H1 (cell line): Measurements from ENCODE around the gene LRRC74A. TPM values are rescaled to one million over a fixed set of nuclear protein-coding genes. Genes with fewer than 3 reads are reported as not detected.

Source experiments
- CTCF ChIA-PET: fragments of 300-600 bp; sonication (Branson Sonifier 250); formaldehyde crosslinking; loops from one replicate; lab custom pipeline; 2021; ENCODE audit not compliant: partially characterized antibody; lab: Charles Lee
- POLR2A ChIA-PET: fragments of 300-600 bp; sonication (Branson Sonifier 250); formaldehyde crosslinking; loops from one replicate; lab custom pipeline; 2021; ENCODE audit warnings: inconsistent platforms; ENCODE audit not compliant: partially characterized antibody; lab: Charles Lee
- DNase-seq, 2 experiments: peaks; one replicate each; pipeline versions ENCODE4 v3.0.0 to v3.0.0-alpha.2; 2010 to 2022; ENCODE audit warnings: low spot score in 2 of 2, low read depth in 1 of 2, mixed read lengths in 1 of 2
- FAIRE-seq: peaks from 2 replicates; lab custom pipeline; 2011; peaks lifted over from hg19 to GRCh38; lab: Jason Lieb, UNC
- H2AFZ ChIP-seq: 2 replicates; pipeline ENCODE4 v1.8.1; 2012; ENCODE audit warnings: low read length, inconsistent platforms
- H2AK5ac ChIP-seq: 2 replicates; pipeline ENCODE4 v1.6.1; 2013; ENCODE audit warnings: low read depth, low read length
- H2BK120ac ChIP-seq: replicated peaks from 2 replicates; pipeline ENCODE3; 2013; ENCODE audit warnings: low read depth, low read length, inconsistent platforms
- H2BK12ac ChIP-seq: 2 replicates; pipeline ENCODE4 v1.6.1; 2013; ENCODE audit warnings: low read depth, low read length
- H2BK15ac ChIP-seq: 2 replicates; pipeline ENCODE4 v1.6.1; 2013; ENCODE audit warnings: low read length
- H2BK20ac ChIP-seq: 2 replicates; pipeline ENCODE4 v1.6.1; 2013; ENCODE audit warnings: low read length
- H2BK5ac ChIP-seq: 2 replicates; pipeline ENCODE4 v1.6.1; 2013; ENCODE audit warnings: low read depth, low read length
- H3K14ac ChIP-seq: 2 replicates; pipeline ENCODE4 v1.6.1; 2013; ENCODE audit warnings: inconsistent platforms; ENCODE audit not compliant: insufficient read length
- H3K18ac ChIP-seq: 2 replicates; pipeline ENCODE4 v1.6.1; 2013; ENCODE audit warnings: low read length; ENCODE audit errors: extremely low read depth
- H3K23ac ChIP-seq: 2 replicates; pipeline ENCODE4 v1.6.1; 2013; ENCODE audit warnings: inconsistent platforms; ENCODE audit not compliant: insufficient read length
- H3K23me2 ChIP-seq: 2 replicates; pipeline ENCODE4 v1.6.1; 2013; ENCODE audit warnings: low read depth, low read length
- H3K27ac ChIP-seq: 2 replicates; pipeline ENCODE4 v1.6.1; 2011; ENCODE audit warnings: low read depth, low read length, inconsistent platforms
- H3K27me3 ChIP-seq, 4 experiments: replicated peaks in 1 of 4; 1 replicate in 1 of 4; 2 replicates in 3 of 4; pipeline versions ENCODE4 v1.6.1 to v1.8.1; 2011 to 2013; ENCODE audit warnings: low read length in 3 of 4, mild to moderate bottlenecking in 3 of 4, inconsistent platforms in 2 of 4, mixed read lengths in 2 of 4, moderate library complexity in 1 of 4; ENCODE audit not compliant: control insufficient read depth in 3 of 4, insufficient read depth in 3 of 4; ENCODE audit errors: extremely low read depth in 1 of 4
- H3K36me3 ChIP-seq, 4 experiments: 2 replicates each; pipeline versions ENCODE4 v1.6.1 to v1.8.1; 2011 to 2013; ENCODE audit warnings: mild to moderate bottlenecking in 4 of 4, low read length in 3 of 4, moderate library complexity in 2 of 4, control low read depth in 1 of 4, inconsistent platforms in 1 of 4; ENCODE audit not compliant: insufficient read depth in 4 of 4, control insufficient read depth in 2 of 4
- H3K4ac ChIP-seq: replicated peaks from 2 replicates; pipeline ENCODE3; 2013; ENCODE audit warnings: low read length, low read depth, mixed read lengths, inconsistent platforms; ENCODE audit not compliant: insufficient read length
- H3K4me1 ChIP-seq, 4 experiments: replicated peaks in 1 of 4; 1 replicate in 1 of 4; 2 replicates in 3 of 4; pipeline versions ENCODE4 v1.6.1 to v1.8.1; 2011 to 2013; ENCODE audit warnings: low read length in 3 of 4, inconsistent platforms in 2 of 4, mixed read lengths in 1 of 4; ENCODE audit not compliant: insufficient read depth in 4 of 4, control insufficient read depth in 3 of 4
- H3K4me2 ChIP-seq, 2 experiments: 2 replicates each; pipeline versions ENCODE4 v1.6.1 to v1.8.1; 2011 to 2013; ENCODE audit warnings: low read depth in 2 of 2, low read length in 2 of 2, control low read depth in 1 of 2, inconsistent platforms in 1 of 2, mild to moderate bottlenecking in 1 of 2; ENCODE audit not compliant: insufficient read depth in 1 of 2
- H3K4me3 ChIP-seq, 4 experiments: fragments of 200-600, 300-600 bp in 1 of 4; sonication (generic), shearing (Covaris generic), sonication (Bioruptor Twin) in 1 of 4; 2 replicates each; pipeline versions ENCODE4 v1.5.1 to v1.8.1; 2011 to 2016; ENCODE audit warnings: low read length in 4 of 4, low read depth in 3 of 4, control low read depth in 2 of 4, inconsistent platforms in 2 of 4, mild to moderate bottlenecking in 2 of 4, mixed read lengths in 1 of 4, moderate library complexity in 1 of 4; ENCODE audit not compliant: insufficient read depth in 2 of 4; ENCODE audit errors: extremely low read depth in 1 of 4
- H3K56ac ChIP-seq: replicated peaks from 2 replicates; pipeline ENCODE3; 2013; ENCODE audit warnings: low read depth, mild to moderate bottlenecking, mixed read lengths, low read length, inconsistent platforms; ENCODE audit not compliant: insufficient read length
- H3K79me1 ChIP-seq: 2 replicates; pipeline ENCODE4 v1.6.1; 2013; ENCODE audit warnings: low read depth, low read length, control low read depth
- H3K79me2 ChIP-seq, 2 experiments: 2 replicates each; pipeline versions ENCODE4 v1.6.1 to v1.8.1; 2012 to 2013; ENCODE audit warnings: low read length in 2 of 2, mild to moderate bottlenecking in 2 of 2, inconsistent platforms in 1 of 2; ENCODE audit not compliant: insufficient read depth in 2 of 2, control insufficient read depth in 1 of 2
- H3K9ac ChIP-seq, 4 experiments: replicated peaks in 1 of 4; 1 replicate in 1 of 4; 2 replicates in 3 of 4; pipeline versions ENCODE4 v1.6.1 to v1.8.1; 2011 to 2013; ENCODE audit warnings: low read depth in 3 of 4, low read length in 3 of 4, control low read depth in 2 of 4, mild to moderate bottlenecking in 2 of 4, moderate library complexity in 2 of 4, inconsistent platforms in 1 of 4; ENCODE audit errors: extremely low read depth in 1 of 4
- H3K9me3 ChIP-seq, 2 experiments: 2 replicates each; pipeline versions ENCODE4 v1.6.1 to v1.8.1; 2012 to 2013; ENCODE audit warnings: mild to moderate bottlenecking in 2 of 2, moderate library complexity in 2 of 2, control low read depth in 1 of 2, inconsistent platforms in 1 of 2, low read depth in 1 of 2, low read length in 1 of 2, mixed read lengths in 1 of 2; ENCODE audit not compliant: insufficient read depth in 2 of 2
- H4K20me1 ChIP-seq, 2 experiments: replicated peaks in 1 of 2; 2 replicates each; pipeline versions ENCODE3 to v1.8.1; 2011 to 2013; ENCODE audit warnings: inconsistent platforms in 2 of 2, low read length in 2 of 2, mild to moderate bottlenecking in 1 of 2; ENCODE audit not compliant: insufficient read depth in 2 of 2, control insufficient read depth in 1 of 2
- H4K5ac ChIP-seq: 2 replicates; pipeline ENCODE4 v1.6.1; 2013; ENCODE audit warnings: low read length, low read depth, mixed read lengths, inconsistent platforms; ENCODE audit not compliant: insufficient read length
- H4K8ac ChIP-seq: 2 replicates; pipeline ENCODE4 v1.8.0; 2013; ENCODE audit warnings: mild to moderate bottlenecking, moderate library complexity, low read length, inconsistent platforms; ENCODE audit not compliant: insufficient read depth; ENCODE audit errors: extremely low read depth
- H4K91ac ChIP-seq: replicated peaks from 2 replicates; pipeline ENCODE3; 2013; ENCODE audit warnings: low read length, mixed read lengths, inconsistent platforms; ENCODE audit not compliant: insufficient read length
- ASH2L ChIP-seq: fragments of 200-600, 300-600 bp; sonication (generic); IDR thresholded peaks from one replicate; pipeline ENCODE4 v1.7.1; 2017; ENCODE audit warnings: low read length
- CBX8 ChIP-seq: fragments of 300-800, 300-1000 bp; sonication (generic); IDR thresholded peaks from 2 replicates; pipeline ENCODE4 v1.7.1; 2016; ENCODE audit warnings: low read depth, low read length, borderline replicate concordance
- EZH2 ChIP-seq: fragments of 200-600 bp; sonication (generic); IDR thresholded peaks from 2 replicates; pipeline ENCODE4 v1.7.1; 2012; ENCODE audit warnings: low read depth, mild to moderate bottlenecking, moderate library complexity, low read length, inconsistent platforms; ENCODE audit not compliant: severe bottlenecking
- KDM4A ChIP-seq: IDR thresholded peaks from one replicate; pipeline ENCODE4 v1.7.1; 2012; ENCODE audit warnings: low read depth, mild to moderate bottlenecking, moderate library complexity, low read length, inconsistent platforms; ENCODE audit not compliant: severe bottlenecking
- MAFK ChIP-seq: IDR thresholded peaks from 2 replicates; pipeline ENCODE4 v1.6.1; 2012; ENCODE audit warnings: low read depth, mild to moderate bottlenecking, improper control_type of control experiment, low read length
- RFX5 ChIP-seq: IDR thresholded peaks from 2 replicates; pipeline ENCODE4 v1.6.1; 2011; ENCODE audit warnings: low read depth, low read length, improper control_type of control experiment, borderline replicate concordance
- TAF1 ChIP-seq: IDR thresholded peaks from 2 replicates; pipeline ENCODE4 v1.6.1; 2011; ENCODE audit warnings: mild to moderate bottlenecking, low read depth, low read length
- YY1 ChIP-seq: IDR thresholded peaks from 2 replicates; pipeline ENCODE4 v1.6.1; 2011; ENCODE audit warnings: low read depth, mild to moderate bottlenecking, low read length
- WGBS, 2 experiments: shearing (Covaris generic) in 1 of 2; methylation state at CpG; one replicate each; pipeline versions ENCODE4 v1.1.6 to v1.1.7; 2013 to 2015; ENCODE audit warnings: low lambda C conversion rate in 2 of 2, mixed read lengths in 2 of 2, inconsistent platforms in 1 of 2, low coverage in 1 of 2, missing lambda C conversion rate in 1 of 2; ENCODE audit not compliant: insufficient replicate concordance in 2 of 2, insufficient coverage in 1 of 2, insufficient read length in 1 of 2; ENCODE audit errors: extremely low coverage in 1 of 2, missing lambda C conversion rate in 1 of 2; 5-methylcytosine and 5-hydroxymethylcytosine counted together
- polyA plus RNA-seq, 7 experiments: library from polyadenylated mRNA; depleted of rRNA in 3 of 7; stranded (reverse) in 5 of 7; unstranded in 2 of 7; fragments of >200 nt in 5 of 7; fragments of 200-250 nt in 2 of 7; gene quantifications; 1 replicate in 5 of 7; 2 replicates in 1 of 7; 4 replicates in 1 of 7; pipeline versions ENCODE4 v1.2.1 to v1.2.3, GENCODE V29; 2011 to 2013; ENCODE audit warnings: missing spikeins in 2 of 7, mixed read lengths in 2 of 7
- total RNA-seq: library from RNA; stranded (reverse); fragmentation: NEBNext Ultra II Directional; extraction: Animal tissue kit (Norgen Biotek cat#: 25700); gene quantifications from 2 replicates; pipeline ENCODE4 v1.2.1, GENCODE V29; 2021
- TF ChIP-seq, protein P1 (sequence below): IDR thresholded peaks from 2 replicates; pipeline ENCODE4 v1.6.1; 2012; ENCODE audit warnings: inconsistent platforms

Gene LRRC74A
- total and polyA plus RNA-seq, 2 of the 8 experiments (the other 6 are each of a cell fraction or from before 2014, with no cell fraction given), result not detected

DNA sequence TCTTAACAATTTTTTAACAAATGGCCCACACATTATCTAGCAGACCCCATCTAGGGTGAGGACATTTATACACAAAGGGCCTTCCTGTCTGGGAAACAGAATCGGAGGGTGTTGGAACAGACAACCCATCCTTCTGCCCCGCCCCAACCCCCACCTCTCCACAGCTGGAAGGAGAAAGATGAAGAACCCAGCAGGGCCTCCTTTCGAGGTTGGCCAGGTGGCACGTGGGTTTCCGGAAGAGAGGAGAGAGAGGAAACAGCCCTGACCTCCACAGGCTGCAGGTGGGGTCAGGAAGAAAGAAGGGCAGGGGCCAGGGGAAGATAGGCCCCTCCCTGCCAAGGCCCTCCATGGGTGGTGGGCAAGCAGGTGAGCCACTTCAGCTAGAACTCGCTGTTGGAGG is 57.2 kb downstream of the LRRC74A start:
- H3K79me1 ChIP-seq, result no peaks in the 10 kb centered on the region
- no peak overlapping the region for H4K8ac ChIP-seq
- peaks cover 0 to 6% (median 3%) of the 10 kb centered on the region in 4 experiments; a peak in 4 of 7 replicates for H3K4me1 ChIP-seq
- H3K4me2 ChIP-seq, result no peak overlapping the region
- POLR2A ChIA-PET, result no interaction called here
- H4K5ac ChIP-seq, result no peak overlapping the region
- H3K9me3 ChIP-seq, result no peaks in the 10 kb centered on the region
- no peak overlapping the region; the same call in 1 of the 2 replicates for H3K18ac ChIP-seq
- no peaks in the 10 kb centered on the region for H4K20me1 ChIP-seq
- no peak overlapping the region for H2BK120ac ChIP-seq
- 0 out of 2 replicates have a peak overlapping the region, but pooled peaks have one; percentile 29 for H2BK15ac ChIP-seq
- TF ChIP-seq EZH2 (no peak), TAF1 (no peak), ASH2L (no peak), MAFK (no peak), KDM4A (no peak), RFX5 (no peak), YY1 (no peak), CBX8 (no peak)
- TF ChIP-seq, protein P1, sequence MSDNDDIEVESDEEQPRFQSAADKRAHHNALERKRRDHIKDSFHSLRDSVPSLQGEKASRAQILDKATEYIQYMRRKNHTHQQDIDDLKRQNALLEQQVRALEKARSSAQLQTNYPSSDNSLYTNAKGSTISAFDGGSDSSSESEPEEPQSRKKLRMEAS, result no peak
- no peak overlapping the region for H3K4me3 ChIP-seq
- FAIRE-seq (no peak), DNase-seq (no peak)
- no peak overlapping the region for H3K4ac ChIP-seq
- no peaks in the 10 kb centered on the region for H3K23me2 ChIP-seq
- no peaks in the 10 kb centered on the region for H3K36me3 ChIP-seq
- no peak overlapping the region for H3K9ac ChIP-seq
- no peak overlapping the region for H3K14ac ChIP-seq
- no peak overlapping the region; the same call in 1 of the 2 replicates for H2BK12ac ChIP-seq
- CTCF ChIA-PET, result interaction anchor here (2.2 to 27.4 kb wide), 3 partner anchors 8 to 190 kb away, joined by 9 to 719 read pairs (median 189); no protein-coding TSS in a partner anchor
- no peak overlapping the region for H3K23ac ChIP-seq
- no peak overlapping the region for H2AFZ ChIP-seq
- H2AK5ac ChIP-seq, result no peak overlapping the region
- WGBS, 2 experiments, result 91% methylated on average over 3 of the region's 6 CpGs; no CpG with 5 or more reads in 1 of the 2 experiments
- H2BK5ac ChIP-seq, result no peak overlapping the region
- no peak overlapping the region for H4K91ac ChIP-seq
- 0 out of 7 replicates have a peak, but pooled peaks cover 0 to 3% (median 0%) of the 10 kb centered on the region in 4 experiments for H3K27me3 ChIP-seq
- H3K79me2 ChIP-seq, result no peaks in the 10 kb centered on the region
- no peak overlapping the region for H3K27ac ChIP-seq
- H3K56ac ChIP-seq, result no peak overlapping the region
- H2BK20ac ChIP-seq, result no peak overlapping the region
